GM21576 (cell line): ENCODE results near the gene TANGO6.

ENCODE experiments used
- ATAC-seq: cut with Tn5 transposase; IDR thresholded peaks from one replicate; pipeline ENCODE4 v1.9.1; 2021; ENCODE audit warnings: mild to moderate bottlenecking, moderate library complexity; ENCODE audit not compliant: unreplicated experiment

The TANGO6 gene

DNA sequence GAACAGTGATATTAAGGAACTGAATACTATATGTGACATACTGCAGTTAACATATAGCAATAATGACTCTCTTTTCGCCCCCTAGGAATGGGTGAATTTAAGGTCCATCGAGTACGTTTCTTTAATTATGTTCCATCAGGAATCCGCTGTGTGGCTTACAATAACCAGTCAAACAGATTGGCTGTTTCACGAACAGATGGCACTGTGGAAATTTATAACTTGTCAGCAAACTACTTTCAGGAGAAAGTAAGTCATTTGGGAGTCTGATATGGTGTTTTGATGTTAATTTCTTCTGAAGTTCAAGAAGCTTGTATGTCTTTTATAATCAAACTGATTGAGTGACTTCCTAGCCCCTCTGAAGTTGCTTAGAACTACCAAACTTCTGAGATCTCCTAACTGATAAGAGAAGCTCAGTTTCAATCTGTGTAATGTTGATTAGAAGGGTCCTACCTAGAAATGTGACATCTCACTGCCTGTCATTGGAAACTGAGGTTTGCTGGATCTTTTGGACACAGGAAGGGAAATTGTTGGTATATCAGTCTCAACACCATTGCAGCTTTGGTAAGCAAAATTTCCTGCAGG is 290.1 kb downstream of the TANGO6 start:
- ATAC-seq = no peak
